Lower leg skin (tissue), 3 donors: Measurements from ENCODE around the gene SUFU.

Source experiments
- CTCF ChIP-seq, 3 donors: fragments of 450-650 bp; IDR thresholded peaks; one replicate each; pipeline ENCODE4 v1.5.1; 2016; ENCODE audit warnings: antibody characterized with exemption in 3 of 3, mild to moderate bottlenecking in 3 of 3, moderate library complexity in 2 of 3
- POLR2A ChIP-seq, 2 donors: fragments of 450-650 bp; IDR thresholded peaks; one replicate each; pipeline ENCODE4 v1.6.1; 2016 to 2017; ENCODE audit warnings: antibody characterized with exemption in 2 of 2, mild to moderate bottlenecking in 1 of 2, moderate library complexity in 1 of 2

DNA sequence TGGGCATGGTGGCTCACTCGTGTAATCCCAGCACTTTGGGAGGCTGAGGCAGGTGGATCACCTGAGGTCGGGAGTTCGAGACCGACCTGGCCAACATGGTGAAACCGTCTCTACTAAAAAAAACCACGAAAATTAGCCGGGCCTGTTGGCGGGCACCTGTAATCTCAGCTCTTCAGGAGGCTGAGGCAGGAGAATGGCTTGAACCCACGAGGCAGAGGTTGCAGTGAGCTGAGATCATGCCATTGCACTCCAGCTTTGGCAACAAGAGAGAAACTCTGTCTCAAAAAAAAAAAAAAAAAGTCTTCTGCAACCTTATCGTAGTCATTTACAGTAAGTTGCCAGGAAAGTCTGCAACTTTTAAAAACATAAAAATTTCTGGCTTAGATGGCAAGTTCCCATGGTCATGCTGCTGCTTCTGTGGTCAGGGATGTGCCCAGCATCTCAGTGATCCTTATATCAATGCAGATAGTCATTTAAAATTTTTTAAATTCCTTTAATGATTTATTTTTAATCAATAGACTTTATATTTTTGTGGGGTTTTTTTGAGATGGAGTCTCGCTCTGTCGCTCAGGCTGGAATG lies 15.6 kb downstream of the SUFU start:
- TF ChIP-seq CTCF (IDR thresholded peaks at IDR 0.05) (no peak), POLR2A (IDR thresholded peaks at IDR 0.05) (no peak)
